ENCODE measurements around the gene KCNAB3.

GRCh38 chr17:7922845-7923628, 6.6 kb downstream of the KCNAB3 start:
- TF ChIP-seq HDGF (IDR thresholded peaks at IDR 0.05; ENCODE audit: borderline replicate concordance) (no peak), FOXA1 (IDR thresholded peaks at IDR 0.05) (no peak)

Data from HEK293T (cell line).